ENCODE results near the gene UBN1. TPM values are rescaled to one million over a fixed set of nuclear protein-coding genes. Genes with fewer than 3 reads are reported as not detected.

UBN1 gene
- total RNA-seq, 4 donors from 2014 or later: 24.5 to 47.4 (median 29.2) TPM

DNA sequence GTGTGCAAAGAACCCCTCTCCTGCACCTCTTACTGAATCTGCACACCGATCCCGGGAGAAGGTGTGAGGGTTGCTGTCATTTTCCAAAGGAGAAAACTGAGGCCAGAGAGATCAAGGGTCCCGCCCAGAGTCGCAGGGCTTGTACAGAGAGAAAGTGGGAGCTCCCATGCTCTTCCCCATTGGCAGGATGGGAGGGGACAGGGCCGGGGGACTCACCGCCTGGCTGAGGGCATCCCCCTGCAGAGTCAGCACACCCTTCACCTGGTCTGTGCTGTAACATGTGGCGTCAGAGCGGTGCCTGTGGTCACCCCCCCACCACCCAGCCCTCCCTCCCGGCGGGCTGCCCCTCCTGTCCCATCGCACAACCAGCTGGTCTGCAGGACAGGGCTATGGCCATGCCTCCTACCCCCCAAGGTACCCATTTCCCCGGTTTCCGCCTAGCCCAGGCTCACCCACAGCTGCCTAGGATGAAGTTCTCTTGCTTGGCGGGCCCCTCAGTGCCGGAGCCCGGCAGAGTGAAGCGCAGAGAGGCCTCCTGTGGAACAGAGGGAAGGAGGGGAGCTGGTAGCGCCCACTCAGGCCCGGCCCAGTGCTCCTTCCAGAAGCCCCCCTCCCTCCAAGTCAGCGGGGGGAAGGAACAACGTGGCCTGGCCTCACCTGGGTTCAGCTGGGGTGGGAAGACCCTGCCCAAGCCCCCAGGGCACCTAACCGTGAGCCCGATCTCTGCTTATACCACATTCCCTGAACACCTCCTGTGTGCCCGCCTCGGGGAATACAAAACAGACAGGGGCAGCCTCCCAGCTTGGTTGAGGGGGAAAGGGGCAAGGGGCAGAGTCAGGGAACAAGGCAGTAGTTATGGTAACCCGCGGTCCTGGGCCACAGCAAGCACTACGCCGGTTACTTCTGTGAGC is 46.0 kb upstream of the UBN1 start:
- WGBS, 2 donors: 55 to 56% methylated on average over 24 to 29 of the region's 29 CpGs
- Histone ChIP-seq H3K36me3 (peaks cover 0 to 60% (median 0%) of the 10 kb centered on the region in 3 donors), H3K4me1 (peaks cover 0 to 20% (median 9%) of the 10 kb centered on the region in 4 donors), H3K4me3 (peak overlapping the region; percentile 75 to 100 (median 82)), H3K9me3 (no peaks in the 10 kb centered on the region), H3K27ac (peak overlapping the region in 3 of 4 donors; percentile 26 to 83 (median 82)), H3K27me3 (no peaks in the 10 kb centered on the region)
- DNase-seq (ENCODE audit: low spot score in 2 of 2): no peak
- TF ChIP-seq POLR2A (IDR thresholded peaks at IDR 0.05) (no peak), EP300 (IDR thresholded peaks at IDR 0.05) (no peak)
- TF ChIP-seq, protein P1, sequence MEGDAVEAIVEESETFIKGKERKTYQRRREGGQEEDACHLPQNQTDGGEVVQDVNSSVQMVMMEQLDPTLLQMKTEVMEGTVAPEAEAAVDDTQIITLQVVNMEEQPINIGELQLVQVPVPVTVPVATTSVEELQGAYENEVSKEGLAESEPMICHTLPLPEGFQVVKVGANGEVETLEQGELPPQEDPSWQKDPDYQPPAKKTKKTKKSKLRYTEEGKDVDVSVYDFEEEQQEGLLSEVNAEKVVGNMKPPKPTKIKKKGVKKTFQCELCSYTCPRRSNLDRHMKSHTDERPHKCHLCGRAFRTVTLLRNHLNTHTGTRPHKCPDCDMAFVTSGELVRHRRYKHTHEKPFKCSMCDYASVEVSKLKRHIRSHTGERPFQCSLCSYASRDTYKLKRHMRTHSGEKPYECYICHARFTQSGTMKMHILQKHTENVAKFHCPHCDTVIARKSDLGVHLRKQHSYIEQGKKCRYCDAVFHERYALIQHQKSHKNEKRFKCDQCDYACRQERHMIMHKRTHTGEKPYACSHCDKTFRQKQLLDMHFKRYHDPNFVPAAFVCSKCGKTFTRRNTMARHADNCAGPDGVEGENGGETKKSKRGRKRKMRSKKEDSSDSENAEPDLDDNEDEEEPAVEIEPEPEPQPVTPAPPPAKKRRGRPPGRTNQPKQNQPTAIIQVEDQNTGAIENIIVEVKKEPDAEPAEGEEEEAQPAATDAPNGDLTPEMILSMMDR (IDR thresholded peaks at IDR 0.05): no peak

DNA sequence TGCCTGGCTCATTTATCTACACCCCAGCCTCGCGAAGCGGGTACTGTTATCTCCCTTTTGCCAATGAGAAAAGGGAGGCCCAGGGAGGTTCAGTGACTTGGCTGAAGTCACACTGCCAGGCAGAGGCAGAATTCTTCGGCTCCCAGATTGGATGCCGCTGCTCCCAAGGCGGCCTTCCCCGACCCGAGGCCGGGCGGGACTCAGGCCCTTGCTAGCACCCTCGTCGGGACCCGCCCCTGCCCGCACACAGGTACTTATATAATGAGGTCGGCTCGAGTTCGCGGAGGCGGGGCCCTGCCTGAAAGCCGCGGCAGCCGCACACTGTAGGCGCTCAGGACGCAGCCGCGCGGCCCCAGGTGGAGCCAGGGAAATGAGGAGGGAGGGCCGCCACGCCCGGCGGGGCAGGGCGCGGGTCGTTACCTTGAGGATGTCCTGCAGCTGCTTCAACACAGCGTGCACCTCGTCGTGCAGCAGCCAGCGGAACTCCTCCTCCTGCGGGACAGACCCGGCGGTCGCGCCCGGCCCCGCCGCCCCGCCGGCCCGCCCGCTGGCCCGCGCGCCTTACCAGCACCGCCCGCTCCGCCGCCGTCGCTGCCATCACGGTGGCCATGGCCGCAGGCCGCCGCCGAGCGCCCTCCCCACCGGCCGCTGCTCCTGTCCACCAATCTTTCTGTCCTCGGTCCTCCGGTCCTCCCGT is 45.2 kb upstream of the UBN1 start, which contains the start of gene ROGDI:
ROGDI (minus strand) TSS at position 672 of the 697 bp plus-strand sequence; CDS start at position 610, 62 bp downstream.
- TF ChIP-seq POLR2A (IDR thresholded peaks at IDR 0.05): peak in 1 of 2 donors; percentile 16
- TF ChIP-seq, protein P1 (IDR thresholded peaks at IDR 0.05): no peak
- TF ChIP-seq EP300 (IDR thresholded peaks at IDR 0.05): no peak
- peaks cover 0 to 59% (median 0%) of the 10 kb centered on the region in 3 donors for H3K36me3 ChIP-seq
- 0 to 1% methylated on average over 33 to 63 of the region's 70 CpGs for WGBS, 2 donors

DNA sequence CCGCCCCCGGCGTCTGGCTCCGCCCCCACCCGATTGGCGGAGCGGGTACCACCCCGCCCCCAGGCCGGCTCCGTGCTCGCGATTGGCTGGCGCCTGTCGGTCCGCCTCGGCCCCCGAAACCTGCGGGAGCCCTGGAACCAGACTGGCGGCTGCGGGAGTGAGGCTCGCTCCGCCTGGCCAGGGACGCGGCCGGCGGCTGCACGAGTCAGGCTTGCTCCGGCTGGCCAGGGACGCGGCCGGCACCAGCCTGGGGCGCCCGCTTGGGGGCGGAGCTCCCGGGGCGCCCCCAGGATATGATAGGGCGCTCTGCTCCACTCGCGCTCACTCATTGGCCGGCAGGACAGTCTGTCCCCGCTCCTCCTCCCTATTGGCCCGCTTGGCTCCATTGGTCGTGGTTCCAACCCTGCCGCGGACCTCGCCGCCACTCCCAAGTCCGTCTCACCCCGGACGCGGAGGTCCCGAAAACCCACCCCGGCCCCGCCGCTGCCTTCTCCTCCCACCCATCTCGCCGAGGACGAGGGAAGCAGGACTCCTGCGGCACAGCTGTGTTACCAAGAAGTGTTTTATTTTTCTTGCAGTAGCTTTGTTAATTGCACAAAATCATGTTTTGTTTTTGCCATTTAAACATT is 44.5 kb upstream of the UBN1 start:
- peak overlapping the region; percentile 75 to 100 (median 82) for H3K4me3 ChIP-seq
- TF ChIP-seq, protein P1 (IDR thresholded peaks at IDR 0.05): peak; percentile 12 to 75 (median 51)
- TF ChIP-seq EP300 (IDR thresholded peaks at IDR 0.05): no peak
- TF ChIP-seq POLR2A (IDR thresholded peaks at IDR 0.05): no peak
- 0 to 1% methylated on average over 33 to 46 of the region's 59 CpGs for WGBS, 2 donors
- peaks cover 0 to 59% (median 0%) of the 10 kb centered on the region in 3 donors for H3K36me3 ChIP-seq
- H3K27ac ChIP-seq: peak overlapping the region in 3 of 4 donors; percentile 78 to 83 (median 82)
- DNase-seq (ENCODE audit: low spot score in 2 of 2): peak; percentile 79 to 85
- no peaks in the 10 kb centered on the region for H3K27me3 ChIP-seq
- H3K9me3 ChIP-seq: no peaks in the 10 kb centered on the region
- peaks cover 0 to 20% (median 9%) of the 10 kb centered on the region in 4 donors for H3K4me1 ChIP-seq

More for the DNA sequence above, 45.2 kb upstream of the UBN1 start, which contains the start of gene ROGDI:
- Histone ChIP-seq H3K9me3 (no peaks in the 10 kb centered on the region), H3K27ac (peak within 1 kb of the TSS in 3 of 4 donors; percentile 78 to 83 (median 82)), H3K4me3 (peak within 1 kb of the TSS; percentile 75 to 100 (median 82)), H3K4me1 (peaks cover 0 to 20% (median 9%) of the 10 kb centered on the region in 4 donors), H3K27me3 (no peaks in the 10 kb centered on the region)
- DNase-seq (ENCODE audit: low spot score in 2 of 2): peak; percentile 44 to 46

DNA sequence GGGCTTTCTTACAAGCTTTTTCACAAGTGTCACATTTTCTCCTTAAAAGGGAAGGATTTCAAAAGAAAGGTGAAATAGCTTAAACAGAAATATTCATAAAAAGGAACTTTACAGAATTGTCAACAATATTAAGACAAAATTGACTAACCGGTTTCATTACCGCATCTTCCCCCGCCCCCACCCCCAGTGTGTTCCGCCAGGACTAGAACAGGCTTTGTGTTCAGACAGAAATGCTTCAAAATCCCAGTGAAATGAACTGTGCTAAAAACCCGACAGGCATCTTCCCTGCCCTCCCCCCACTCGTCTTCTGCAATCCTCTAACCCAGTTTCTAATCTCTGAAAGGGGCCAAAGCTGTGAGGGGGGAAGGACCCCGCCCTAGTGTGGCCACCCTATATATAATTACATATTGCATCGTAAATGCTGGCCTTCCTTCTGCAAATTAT is 43.9 kb upstream of the UBN1 start:
- Histone ChIP-seq H3K27ac (peak overlapping the region in 2 of 4 donors; percentile 82 to 83), H3K4me3 (peak overlapping the region in 3 of 4 donors; percentile 75 to 82 (median 81)), H3K36me3 (peaks cover 0 to 59% (median 0%) of the 10 kb centered on the region in 3 donors), H3K4me1 (peaks cover 0 to 20% (median 9%) of the 10 kb centered on the region in 4 donors), H3K9me3 (no peaks in the 10 kb centered on the region), H3K27me3 (no peaks in the 10 kb centered on the region)
- WGBS, 2 donors: 40 to 42% methylated on average over 8 of the region's 8 CpGs
- TF ChIP-seq POLR2A (IDR thresholded peaks at IDR 0.05): no peak
- no peak for DNase-seq (ENCODE audit: low spot score in 2 of 2)

Measured in tibial nerve (tissue), 4 donors.